ENCODE measurements around the gene DCDC1.

DCDC1 gene

DNA sequence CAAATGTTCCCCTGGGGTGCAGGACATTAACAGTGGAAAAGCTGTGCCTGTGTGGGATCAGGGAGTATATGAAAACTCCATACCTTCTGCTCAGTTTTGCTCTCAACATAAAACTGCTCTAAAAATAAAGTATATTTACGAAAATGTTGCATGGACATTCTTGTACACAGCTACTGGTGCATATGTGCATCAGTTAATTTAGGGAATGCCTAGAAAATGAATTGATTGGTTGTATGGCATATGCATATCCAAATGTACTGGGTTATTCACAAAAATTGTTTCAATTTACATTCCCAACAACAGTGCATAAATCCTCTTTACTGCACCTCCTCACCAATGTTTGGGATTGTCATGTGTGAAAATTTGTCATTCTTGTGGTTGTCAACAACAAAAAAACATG is 532.3 kb downstream of the DCDC1 start:
- Mint-ChIP-seq H3K4me3 (no peak overlapping the region), H3K27ac (no peak overlapping the region), H3K27me3 (ENCODE audit: low read depth) (peaks cover 4% of the 10 kb centered on the region), H3K4me1 (no peaks in the 10 kb centered on the region), H3K9me3 (peaks cover 16% of the 10 kb centered on the region), H3K36me3 (ENCODE audit: low read depth) (peaks cover 3% of the 10 kb centered on the region)
- TF ChIP-seq, protein P1, sequence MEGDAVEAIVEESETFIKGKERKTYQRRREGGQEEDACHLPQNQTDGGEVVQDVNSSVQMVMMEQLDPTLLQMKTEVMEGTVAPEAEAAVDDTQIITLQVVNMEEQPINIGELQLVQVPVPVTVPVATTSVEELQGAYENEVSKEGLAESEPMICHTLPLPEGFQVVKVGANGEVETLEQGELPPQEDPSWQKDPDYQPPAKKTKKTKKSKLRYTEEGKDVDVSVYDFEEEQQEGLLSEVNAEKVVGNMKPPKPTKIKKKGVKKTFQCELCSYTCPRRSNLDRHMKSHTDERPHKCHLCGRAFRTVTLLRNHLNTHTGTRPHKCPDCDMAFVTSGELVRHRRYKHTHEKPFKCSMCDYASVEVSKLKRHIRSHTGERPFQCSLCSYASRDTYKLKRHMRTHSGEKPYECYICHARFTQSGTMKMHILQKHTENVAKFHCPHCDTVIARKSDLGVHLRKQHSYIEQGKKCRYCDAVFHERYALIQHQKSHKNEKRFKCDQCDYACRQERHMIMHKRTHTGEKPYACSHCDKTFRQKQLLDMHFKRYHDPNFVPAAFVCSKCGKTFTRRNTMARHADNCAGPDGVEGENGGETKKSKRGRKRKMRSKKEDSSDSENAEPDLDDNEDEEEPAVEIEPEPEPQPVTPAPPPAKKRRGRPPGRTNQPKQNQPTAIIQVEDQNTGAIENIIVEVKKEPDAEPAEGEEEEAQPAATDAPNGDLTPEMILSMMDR (IDR thresholded peaks at IDR 0.05; ENCODE audit: unreplicated experiment in 3 of 3) = no peak

DNA sequence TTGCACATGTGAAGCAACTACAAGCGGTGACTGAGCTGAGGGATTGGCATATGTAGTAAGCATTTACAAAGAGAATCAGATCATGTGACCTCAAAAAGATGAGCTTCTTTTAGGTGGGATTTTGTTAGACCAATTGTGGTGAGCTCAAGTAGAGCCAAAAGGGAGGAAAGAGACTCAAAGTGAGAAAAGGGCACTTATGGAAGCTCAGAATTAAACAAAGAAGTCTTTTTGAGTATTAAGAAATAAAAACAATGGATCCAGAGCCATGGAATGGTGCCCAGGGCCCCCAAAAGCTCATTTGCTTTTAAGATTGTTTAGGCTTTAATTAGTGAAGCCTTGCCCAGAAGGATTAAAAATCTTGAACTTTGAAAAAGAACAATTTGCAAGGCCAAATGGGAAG is 536.7 kb downstream of the DCDC1 start:
- TF ChIP-seq, protein P1 (IDR thresholded peaks at IDR 0.05; ENCODE audit: unreplicated experiment in 3 of 3) = no peak
- Mint-ChIP-seq H3K27me3 (ENCODE audit: low read depth) (peaks cover 5% of the 10 kb centered on the region), H3K9me3 (peaks cover 16% of the 10 kb centered on the region), H3K27ac (no peak overlapping the region), H3K36me3 (ENCODE audit: low read depth) (peaks cover 3% of the 10 kb centered on the region), H3K4me1 (peaks cover 5% of the 10 kb centered on the region), H3K4me3 (no peak overlapping the region)

DNA sequence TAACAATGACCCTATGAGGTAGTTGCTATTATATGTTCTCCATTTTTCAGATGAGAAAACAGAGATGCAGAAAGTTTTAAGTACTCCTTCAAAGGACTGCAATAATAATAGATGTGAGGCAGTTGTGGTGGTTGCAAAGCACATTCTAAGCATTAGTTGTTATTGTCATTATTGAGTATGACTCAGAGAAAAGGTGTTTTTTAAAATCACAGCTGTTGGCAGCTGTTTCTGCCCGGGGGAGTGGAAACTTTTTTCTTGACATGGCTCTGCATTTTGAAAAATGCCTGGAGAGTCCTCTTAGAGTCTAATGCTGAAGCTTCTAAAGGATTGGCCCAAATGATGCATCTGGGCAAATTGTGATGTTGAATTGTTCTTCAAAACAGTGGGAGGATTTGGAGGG is 538.9 kb downstream of the DCDC1 start:
- Mint-ChIP-seq H3K4me1 (peaks cover 5% of the 10 kb centered on the region), H3K4me3 (no peak overlapping the region), H3K9me3 (peaks cover 12% of the 10 kb centered on the region), H3K27me3 (ENCODE audit: low read depth) (peaks cover 10% of the 10 kb centered on the region), H3K27ac (no peak overlapping the region), H3K36me3 (ENCODE audit: low read depth) (peaks cover 3% of the 10 kb centered on the region)
- TF ChIP-seq, protein P1 (IDR thresholded peaks at IDR 0.05; ENCODE audit: unreplicated experiment in 3 of 3) = no peak

DNA sequence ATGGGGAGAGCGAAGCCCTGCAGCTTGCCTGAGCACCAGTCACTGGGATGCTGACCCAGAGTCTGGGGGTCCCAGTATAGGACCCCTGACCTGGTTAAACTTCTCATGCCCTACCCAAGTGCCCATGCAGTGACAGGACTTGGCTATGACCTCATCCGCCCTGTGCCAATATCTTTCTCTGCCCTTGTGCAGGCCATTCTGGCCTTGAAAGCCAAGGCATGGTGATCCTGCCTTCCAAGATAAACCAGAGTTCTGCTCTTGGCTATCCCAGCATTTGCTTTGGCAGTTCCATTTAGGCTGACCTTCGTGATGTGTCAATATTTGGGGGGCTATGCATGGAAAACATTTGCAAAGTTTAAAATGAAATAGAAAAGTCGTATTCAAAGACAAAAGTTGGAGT is 542.6 kb downstream of the DCDC1 start:
- Mint-ChIP-seq H3K27ac (no peak overlapping the region), H3K9me3 (no peaks in the 10 kb centered on the region), H3K4me3 (no peak overlapping the region), H3K36me3 (ENCODE audit: low read depth) (no peaks in the 10 kb centered on the region), H3K27me3 (ENCODE audit: low read depth) (peaks cover 6% of the 10 kb centered on the region), H3K4me1 (peaks cover 5% of the 10 kb centered on the region)
- TF ChIP-seq, protein P1 (IDR thresholded peaks at IDR 0.05; ENCODE audit: unreplicated experiment in 3 of 3) = no peak

DNA sequence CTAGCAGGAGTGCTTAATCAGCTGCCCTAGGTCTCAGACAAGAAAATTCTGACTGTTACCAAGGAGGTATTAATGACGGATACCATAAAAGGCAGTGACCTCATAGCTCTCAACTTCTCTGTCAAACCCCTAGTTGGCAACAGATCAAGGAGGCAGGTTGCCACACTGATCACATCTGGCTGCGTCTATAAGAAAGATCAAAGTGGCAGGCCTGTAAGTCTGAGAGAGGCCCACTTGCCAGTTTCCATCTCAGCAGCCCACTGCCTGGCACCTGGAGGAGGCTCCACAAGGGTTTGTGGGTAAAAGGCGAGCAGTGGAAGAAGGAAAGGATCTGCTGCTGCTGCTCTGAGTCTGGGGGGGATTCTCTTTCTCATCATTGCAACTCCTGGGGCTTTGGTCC is 543.8 kb downstream of the DCDC1 start:
- Mint-ChIP-seq H3K4me3 (no peak overlapping the region), H3K4me1 (peaks cover 2% of the 10 kb centered on the region), H3K9me3 (no peaks in the 10 kb centered on the region), H3K27ac (no peak overlapping the region), H3K27me3 (ENCODE audit: low read depth) (peaks cover 6% of the 10 kb centered on the region), H3K36me3 (ENCODE audit: low read depth) (no peaks in the 10 kb centered on the region)
- TF ChIP-seq, protein P1 (IDR thresholded peaks at IDR 0.05; ENCODE audit: unreplicated experiment in 3 of 3) = no peak

DNA sequence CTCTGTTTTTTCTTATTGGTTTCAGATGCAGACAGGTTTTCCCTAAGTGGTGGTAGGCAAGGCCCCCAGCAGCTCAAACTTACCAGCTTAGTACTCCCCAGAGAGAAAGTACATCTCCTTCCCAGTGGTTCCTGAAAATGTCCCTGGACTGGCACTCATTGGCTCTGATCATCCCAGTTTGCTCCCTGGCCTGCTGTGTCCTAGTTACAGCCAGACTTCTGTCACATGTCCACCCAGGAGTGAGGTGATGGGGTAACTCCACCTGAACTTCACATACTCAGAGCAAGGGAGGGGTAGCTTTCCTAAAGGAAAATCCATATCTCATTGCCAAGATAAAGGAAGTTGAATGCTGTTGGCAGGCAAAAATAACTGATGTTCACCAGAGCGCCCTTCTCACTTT is 546.4 kb downstream of the DCDC1 start:
- Mint-ChIP-seq H3K27ac (no peak overlapping the region), H3K27me3 (ENCODE audit: low read depth) (peaks cover 6% of the 10 kb centered on the region), H3K36me3 (ENCODE audit: low read depth) (no peaks in the 10 kb centered on the region), H3K9me3 (no peaks in the 10 kb centered on the region), H3K4me3 (no peak overlapping the region), H3K4me1 (peaks cover 6% of the 10 kb centered on the region)
- TF ChIP-seq, protein P1 (IDR thresholded peaks at IDR 0.05; ENCODE audit: unreplicated experiment in 3 of 3) = no peak

All from nephron (organoid).